Gastrocnemius medialis (tissue), 4 donors: ENCODE data around the gene TTK. TPM values are rescaled to one million over a fixed set of nuclear protein-coding genes. Genes with fewer than 3 reads are reported as not detected.

Source experiments
- ATAC-seq, 2 donors: fragments of 150-250 bp; one replicate each; pipeline ENCODE4 v1.9.1; 2016
- DNase-seq, 2 donors: peaks; one replicate each; pipeline ENCODE4 v3.0.0-alpha.2; 2019
- H3K27ac ChIP-seq, 4 donors: fragments of 200-600 bp; sonication (generic); 1 replicate in 1 of 4; 2 replicates in 3 of 4; pipeline ENCODE4 v1.5.1; 2016 to 2018; ENCODE audit warnings: mild to moderate bottlenecking in 2 of 4, moderate library complexity in 1 of 4
- H3K27me3 ChIP-seq, 3 donors: fragments of 200-600 bp; sonication (generic) in 2 of 3; 1 replicate in 1 of 3; 2 replicates in 2 of 3; pipeline versions ENCODE4 v1.5.1 to v1.6.0; 2016 to 2019; ENCODE audit warnings: mild to moderate bottlenecking in 1 of 3, moderate library complexity in 1 of 3
- H3K36me3 ChIP-seq, 2 donors: fragments of 200-600 bp; sonication (generic) in 1 of 2; one replicate each; pipeline ENCODE4 v1.5.1; 2017 to 2018
- H3K4me1 ChIP-seq, 2 donors: fragments of 200-600 bp; sonication (generic) in 1 of 2; one replicate each; pipeline ENCODE4 v1.5.1; 2016 to 2017; ENCODE audit warnings: mild to moderate bottlenecking in 2 of 2
- H3K4me3 ChIP-seq, 4 donors: fragments of 200-600 bp; sonication (generic) in 3 of 4; 1 replicate in 1 of 4; 2 replicates in 3 of 4; pipeline ENCODE4 v1.5.1; 2016 to 2019; ENCODE audit warnings: mild to moderate bottlenecking in 2 of 4
- H3K9me3 ChIP-seq, 3 donors: fragments of 200-600 bp; sonication (generic) in 2 of 3; 1 replicate in 1 of 3; 2 replicates in 2 of 3; pipeline ENCODE4 v1.5.1; 2016 to 2019
- CTCF ChIP-seq, 5 experiments: fragments of 450-650 bp in 3 of 5; fragments of 200-600 bp in 2 of 5; sonication (generic) in 2 of 5; IDR thresholded peaks in 4 of 5; conservative IDR thresholded peaks in 1 of 5; 1 replicate in 4 of 5; 2 replicates in 1 of 5; pipeline ENCODE4 v1.5.1; 2016 to 2019; ENCODE audit warnings: antibody characterized with exemption in 5 of 5, mild to moderate bottlenecking in 3 of 5, moderate library complexity in 3 of 5
- POLR2A ChIP-seq, 2 donors: fragments of 450-650 bp; IDR thresholded peaks; one replicate each; pipeline ENCODE4 v1.6.1; 2017; ENCODE audit warnings: antibody characterized with exemption in 2 of 2, mild to moderate bottlenecking in 2 of 2, moderate library complexity in 2 of 2
- in situ Hi-C, 4 donors: fragments of 200-750 bp; cut with MboI; loops; one replicate each; pipeline versions ENCODE4 v1.15.0 to v1.8.0; 2017; ENCODE audit warnings: low sequenced_read_pairs in 4 of 4
- intact Hi-C: fragments of 100-400 bp; cut with DNase I; formaldehyde crosslinking; loops from one replicate; pipeline ENCODE4 v1.15.1; 2023; ENCODE audit warnings: low total_unique reads
- total RNA-seq, 4 donors: library from RNA; depleted of rRNA; stranded (reverse); fragments of >200 nt; gene quantifications; one replicate each; pipeline versions ENCODE4 v1.1.0 to v1.2.3, GENCODE V29; 2016

TTK gene
- total RNA-seq, 4 donors from 2014 or later = 0.24 to 3.4 TPM; not detected in 2

- no peak for TF ChIP-seq CTCF (IDR thresholded peaks at IDR 0.05 in 4 of 5, conservative IDR thresholded peaks at IDR 0.05 in 1 of 5)
- no peak for TF ChIP-seq POLR2A (IDR thresholded peaks at IDR 0.05)
- H3K27ac ChIP-seq = no peak overlapping the region
- in situ Hi-C loops (no loop called here), intact Hi-C loops (no loop called here)
- no peak for DNase-seq
- no peaks in the 10 kb centered on the region for H3K27me3 ChIP-seq
- no peak overlapping the region for H3K4me3 ChIP-seq
- ATAC-seq = no peak
- H3K9me3 ChIP-seq = no peaks in the 10 kb centered on the region
- H3K4me1 ChIP-seq = no peaks in the 10 kb centered on the region
- H3K36me3 ChIP-seq = no peaks in the 10 kb centered on the region
Observed at GRCh38 chr6:79989641-79990040, 14.8 kb upstream of the TTK start.

- no peak for TF ChIP-seq POLR2A (IDR thresholded peaks at IDR 0.05)
- no peak for TF ChIP-seq CTCF (IDR thresholded peaks at IDR 0.05 in 4 of 5, conservative IDR thresholded peaks at IDR 0.05 in 1 of 5)
- no peak for DNase-seq
- no peaks in the 10 kb centered on the region for H3K9me3 ChIP-seq
- H3K4me3 ChIP-seq = no peak overlapping the region
- intact Hi-C loops (no loop called here), in situ Hi-C loops (no loop called here)
- H3K36me3 ChIP-seq = no peaks in the 10 kb centered on the region
- H3K4me1 ChIP-seq = no peaks in the 10 kb centered on the region
- no peak overlapping the region for H3K27ac ChIP-seq
- ATAC-seq = no peak
- no peaks in the 10 kb centered on the region for H3K27me3 ChIP-seq
Observed at GRCh38 chr6:79993012-79993910, 11.2 kb upstream of the TTK start.

DNA sequence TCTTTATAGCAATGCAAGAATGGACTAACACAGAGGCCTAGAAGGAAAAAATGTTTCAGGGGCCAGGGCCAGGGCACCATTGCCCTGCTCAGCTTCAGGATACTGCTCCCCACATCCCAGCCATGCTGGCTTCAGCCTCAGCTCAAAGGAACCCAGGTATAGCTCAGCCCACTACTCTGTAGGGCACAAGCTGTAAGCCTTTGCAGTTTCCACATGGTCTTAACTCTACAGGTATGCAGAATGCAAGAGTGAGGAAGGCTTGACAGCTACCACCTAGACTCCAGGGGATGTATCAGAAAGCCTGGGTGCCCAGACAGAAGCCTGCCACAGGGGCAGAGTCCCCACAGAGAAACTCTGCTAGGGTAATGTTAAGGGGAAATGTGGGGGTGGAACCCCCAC is 10.5 kb upstream of the TTK start:
- in situ Hi-C loops = no loop called here
- no peak for ATAC-seq
- intact Hi-C loops = no loop called here

GRCh38 chr6:79997728-79998127 is 6.7 kb upstream of the TTK start:
- no peak for TF ChIP-seq CTCF (IDR thresholded peaks at IDR 0.05 in 4 of 5, conservative IDR thresholded peaks at IDR 0.05 in 1 of 5)
- no peak for TF ChIP-seq POLR2A (IDR thresholded peaks at IDR 0.05)
- intact Hi-C loops = no loop called here
- Histone ChIP-seq H3K36me3 (no peaks in the 10 kb centered on the region), H3K4me1 (no peaks in the 10 kb centered on the region), H3K27me3 (no peaks in the 10 kb centered on the region), H3K9me3 (no peaks in the 10 kb centered on the region), H3K27ac (no peak overlapping the region), H3K4me3 (no peak overlapping the region)
- DNase-seq (no peak), ATAC-seq (no peak)
- in situ Hi-C loops = no loop called here

More for the DNA sequence above, 10.5 kb upstream of the TTK start:
- Histone ChIP-seq H3K4me1 (no peaks in the 10 kb centered on the region), H3K27ac (no peak overlapping the region), H3K27me3 (no peaks in the 10 kb centered on the region), H3K9me3 (no peaks in the 10 kb centered on the region), H3K36me3 (no peaks in the 10 kb centered on the region), H3K4me3 (no peak overlapping the region)
- TF ChIP-seq CTCF (IDR thresholded peaks at IDR 0.05 in 4 of 5, conservative IDR thresholded peaks at IDR 0.05 in 1 of 5) (no peak), POLR2A (IDR thresholded peaks at IDR 0.05) (no peak)
- DNase-seq = no peak
